Dermis blood vessel endothelial cell (primary cell): ENCODE results near the gene PCDHGA8. TPM values are rescaled to one million over a fixed set of nuclear protein-coding genes. Genes with fewer than 3 reads are reported as not detected.

Experiments
- DNase-seq: peaks from one replicate; pipeline ENCODE4 v3.0.0; 2010
- total RNA-seq: library from RNA; depleted of rRNA; stranded (reverse); fragments of >200 nt; gene quantifications from 2 replicates; pipeline ENCODE4 v1.2.3, GENCODE V29; 2014

PCDHGA8 gene
- total RNA-seq, 1 donor from 2014 or later: 1.4 TPM

- no peak for DNase-seq
Observed at GRCh38 chr5:141434006-141434405, 41.6 kb downstream of the PCDHGA8 start.

GRCh38 chr5:141437221-141437620, 44.8 kb downstream of the PCDHGA8 start:
- DNase-seq: no peak

- no peak for DNase-seq
Observed at GRCh38 chr5:141439411-141440141, 47.1 kb downstream of the PCDHGA8 start.

GRCh38 chr5:141440341-141440740, 47.9 kb downstream of the PCDHGA8 start:
- no peak for DNase-seq

DNA sequence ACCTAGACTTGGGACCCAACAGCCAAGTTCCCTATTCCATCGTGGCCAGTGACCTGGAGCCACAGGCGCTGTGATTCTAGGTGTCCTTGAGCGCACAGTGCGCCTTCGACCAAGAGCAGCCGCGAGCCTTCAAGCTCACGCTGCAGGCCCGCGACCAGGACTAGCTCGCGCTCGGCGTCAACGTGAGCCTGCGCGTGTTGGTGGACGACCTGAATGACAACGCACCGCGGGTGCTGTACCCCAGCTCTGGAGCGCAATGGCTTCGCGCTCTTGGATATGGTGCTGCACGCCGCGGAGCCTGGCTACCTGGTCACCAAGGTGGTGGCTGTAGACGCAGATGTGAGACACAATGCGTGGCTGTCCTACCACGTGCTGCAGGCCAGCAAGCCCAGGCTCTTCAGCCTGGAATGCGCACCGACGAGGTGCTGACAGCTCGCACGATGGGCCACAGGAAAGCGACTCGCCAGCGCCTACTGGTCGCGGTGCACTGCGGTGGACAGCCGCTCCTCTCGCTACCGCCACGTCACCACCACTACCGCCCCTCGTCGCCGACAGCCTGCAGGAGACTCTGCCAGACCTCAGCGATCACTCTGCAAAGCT, 49.2 kb downstream of the PCDHGA8 start:
- DNase-seq: no peak

Other genes starting within 250 kb of the PCDHGA8 start
- gene PCDHB6, start 242.6 kb upstream of the PCDHGA8 start, total RNA-seq: 0.05 and 0.17 TPM in 2 replicates
- 0.68 and 0.74 TPM in 2 replicates for gene PCDHB7, start 220.0 kb upstream of the PCDHGA8 start, total RNA-seq
- 0.14 and 0.34 TPM in 2 replicates for gene PCDHB8, start 214.8 kb upstream of the PCDHGA8 start, total RNA-seq
- gene PCDHB16, start 210.2 kb upstream of the PCDHGA8 start, total RNA-seq: 0.17 and 0.23 TPM in 2 replicates
- gene PCDHB9, start 205.5 kb upstream of the PCDHGA8 start, total RNA-seq: 0.14 and 0.17 TPM in 2 replicates
- 0.51 and 0.70 TPM in 2 replicates for gene PCDHB10, start 200.3 kb upstream of the PCDHGA8 start, total RNA-seq
- 0.17 and 0.19 TPM in 2 replicates for gene PCDHB11, start 193.0 kb upstream of the PCDHGA8 start, total RNA-seq
- 0.47 and 0.68 TPM in 2 replicates for gene PCDHB12, start 183.9 kb upstream of the PCDHGA8 start, total RNA-seq
- 1.4 TPM in 2 replicates for gene PCDHB13, start 178.7 kb upstream of the PCDHGA8 start, total RNA-seq
- 0.98 and 1.0 TPM in 2 replicates for gene PCDHB14, start 169.3 kb upstream of the PCDHGA8 start, total RNA-seq
- gene PCDHB15, start 147.2 kb upstream of the PCDHGA8 start, total RNA-seq: 0.65 and 1.0 TPM in 2 replicates
- gene SLC25A2, start 88.6 kb upstream of the PCDHGA8 start, total RNA-seq: 0.09 and 0.34 TPM in 2 replicates
- 60.6 and 78.3 TPM in 2 replicates for gene TAF7, start 71.8 kb upstream of the PCDHGA8 start, total RNA-seq
- gene PCDHGA1, start 62.1 kb upstream of the PCDHGA8 start, total RNA-seq: 0.33 and 0.34 TPM in 2 replicates
- gene PCDHGA2, start 53.9 kb upstream of the PCDHGA8 start, total RNA-seq: 1.4 TPM in 2 replicates
- gene PCDHGA3, start 48.8 kb upstream of the PCDHGA8 start, total RNA-seq: 0.70 and 1.2 TPM in 2 replicates
- 1.4 and 1.5 TPM in 2 replicates for gene PCDHGB1, start 42.5 kb upstream of the PCDHGA8 start, total RNA-seq
- gene PCDHGA4, start 37.6 kb upstream of the PCDHGA8 start, total RNA-seq: 2.2 and 3.4 TPM in 2 replicates
- gene PCDHGB2, start 32.6 kb upstream of the PCDHGA8 start, total RNA-seq: 0.51 and 1.7 TPM in 2 replicates
- 0.74 and 0.85 TPM in 2 replicates for gene PCDHGA5, start 28.5 kb upstream of the PCDHGA8 start, total RNA-seq
- 3.6 and 3.7 TPM in 2 replicates for gene PCDHGB3, start 22.4 kb upstream of the PCDHGA8 start, total RNA-seq
- 2.2 TPM in 2 replicates for gene PCDHGA6, start 18.7 kb upstream of the PCDHGA8 start, total RNA-seq
- gene PCDHGA7, start 9.9 kb upstream of the PCDHGA8 start, total RNA-seq: 1.0 and 1.3 TPM in 2 replicates
- 11.3 and 14.5 TPM in 2 replicates for gene PCDHGB4, start 4.9 kb upstream of the PCDHGA8 start, total RNA-seq
- 11.9 and 16.7 TPM in 2 replicates for gene PCDHGB5, start 5.3 kb downstream of the PCDHGA8 start, total RNA-seq
- 2.9 and 3.6 TPM in 2 replicates for gene PCDHGA9, start 10.1 kb downstream of the PCDHGA8 start, total RNA-seq
- 2.9 and 3.7 TPM in 2 replicates for gene PCDHGB6, start 15.4 kb downstream of the PCDHGA8 start, total RNA-seq
- gene PCDHGA10, start 20.4 kb downstream of the PCDHGA8 start, total RNA-seq: 4.7 and 6.0 TPM in 2 replicates
- 10.2 and 11.9 TPM in 2 replicates for gene PCDHGB7, start 25.0 kb downstream of the PCDHGA8 start, total RNA-seq
- gene PCDHGA11, start 28.4 kb downstream of the PCDHGA8 start, total RNA-seq: 6.8 and 10.6 TPM in 2 replicates
- 4.1 and 4.6 TPM in 2 replicates for gene PCDHGA12, start 37.9 kb downstream of the PCDHGA8 start, total RNA-seq
- gene PCDHGC3, start 83.3 kb downstream of the PCDHGA8 start, total RNA-seq: 19.4 and 25.1 TPM in 2 replicates
- gene PCDHGC4, start 92.4 kb downstream of the PCDHGA8 start, total RNA-seq: 1.2 and 1.5 TPM in 2 replicates
- 0.56 and 1.5 TPM in 2 replicates for gene PCDHGC5, start 96.4 kb downstream of the PCDHGA8 start, total RNA-seq
- gene DIAPH1, start 226.4 kb downstream of the PCDHGA8 start, total RNA-seq: 42.2 and 91.9 TPM in 2 replicates
- gene HDAC3, start 244.2 kb downstream of the PCDHGA8 start, total RNA-seq: 43.7 and 45.0 TPM in 2 replicates
- gene RELL2, start 244.4 kb downstream of the PCDHGA8 start, total RNA-seq: 3.9 and 9.9 TPM in 2 replicates